ENCODE results near the gene NGF. TPM values are rescaled to one million over a fixed set of nuclear protein-coding genes. Genes with fewer than 3 reads are reported as not detected.

Gene NGF
- total RNA-seq, 1 donor from 2014 or later: 14.8 TPM

DNA sequence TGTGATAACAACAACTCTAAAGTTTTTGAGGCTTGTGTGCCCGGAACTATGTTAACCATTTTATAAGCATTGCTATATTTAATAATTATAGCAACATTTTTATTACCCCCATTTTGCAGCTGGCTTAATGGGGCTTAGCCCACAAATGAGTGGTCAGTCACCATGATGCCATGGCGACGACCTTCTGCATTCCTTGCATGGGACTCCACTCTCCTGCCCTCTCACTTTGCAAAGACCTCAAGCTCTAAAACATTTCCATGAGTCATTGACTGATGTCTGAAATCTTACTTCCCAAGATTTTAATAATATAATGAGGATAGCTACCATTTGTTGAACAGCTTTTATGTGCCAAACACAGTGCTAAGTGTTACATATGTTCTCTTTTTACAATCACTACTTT is 15.4 kb downstream of the NGF start:
- Mint-ChIP-seq H3K9me3 (ENCODE audit: unreplicated experiment) (no peaks in the 10 kb centered on the region), H3K27ac (ENCODE audit: unreplicated experiment) (peak overlapping the region; percentile 80), H3K4me1 (ENCODE audit: unreplicated experiment) (peaks cover 76% of the 10 kb centered on the region), H3K4me3 (ENCODE audit: unreplicated experiment) (no peak overlapping the region), H3K27me3 (ENCODE audit: unreplicated experiment) (no peaks in the 10 kb centered on the region), H3K36me3 (ENCODE audit: unreplicated experiment) (peaks cover 3% of the 10 kb centered on the region)
- no peak for DNase-seq (ENCODE audit: extremely low spot score, unreplicated experiment)
- no peak for TF ChIP-seq CTCF (IDR thresholded peaks at IDR 0.05)

DNA sequence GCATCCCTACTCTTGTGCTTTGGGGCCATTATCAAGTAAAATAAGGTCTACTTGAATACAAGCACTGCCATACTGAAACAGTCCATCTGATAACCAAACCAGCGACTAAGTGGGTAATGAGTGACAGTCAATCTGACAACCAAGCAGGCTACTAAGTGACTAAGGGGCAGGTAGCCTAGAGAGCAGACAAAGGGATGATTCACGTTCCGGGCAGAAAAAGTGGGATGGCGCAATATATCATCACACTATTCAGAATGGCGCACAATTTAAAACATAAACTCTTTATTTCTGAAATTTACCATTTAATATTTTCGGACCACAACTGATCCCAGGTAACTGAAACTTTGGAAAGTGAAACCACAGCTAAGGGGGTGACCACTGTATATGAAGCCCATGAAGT is 17.7 kb downstream of the NGF start:
- peaks cover 63% of the 10 kb centered on the region for H3K4me1 Mint-ChIP-seq (ENCODE audit: unreplicated experiment)
- H3K9me3 Mint-ChIP-seq (ENCODE audit: unreplicated experiment): no peaks in the 10 kb centered on the region
- no peak overlapping the region for H3K4me3 Mint-ChIP-seq (ENCODE audit: unreplicated experiment)
- H3K27ac Mint-ChIP-seq (ENCODE audit: unreplicated experiment): peak overlapping the region; percentile 5
- TF ChIP-seq CTCF (IDR thresholded peaks at IDR 0.05): no peak
- peaks cover 3% of the 10 kb centered on the region for H3K36me3 Mint-ChIP-seq (ENCODE audit: unreplicated experiment)
- no peaks in the 10 kb centered on the region for H3K27me3 Mint-ChIP-seq (ENCODE audit: unreplicated experiment)
- no peak for DNase-seq (ENCODE audit: extremely low spot score, unreplicated experiment)

- H3K27me3 Mint-ChIP-seq (ENCODE audit: unreplicated experiment): no peaks in the 10 kb centered on the region
- H3K36me3 Mint-ChIP-seq (ENCODE audit: unreplicated experiment): peaks cover 3% of the 10 kb centered on the region
- no peak overlapping the region for H3K4me3 Mint-ChIP-seq (ENCODE audit: unreplicated experiment)
- no peak overlapping the region for H3K27ac Mint-ChIP-seq (ENCODE audit: unreplicated experiment)
- peaks cover 63% of the 10 kb centered on the region for H3K4me1 Mint-ChIP-seq (ENCODE audit: unreplicated experiment)
- no peak for TF ChIP-seq CTCF (IDR thresholded peaks at IDR 0.05)
- no peaks in the 10 kb centered on the region for H3K9me3 Mint-ChIP-seq (ENCODE audit: unreplicated experiment)
- DNase-seq (ENCODE audit: extremely low spot score, unreplicated experiment): no peak
Observed at GRCh38 chr1:115319706-115320105, 18.3 kb downstream of the NGF start.

GRCh38 chr1:115317101-115318012 is 20.7 kb downstream of the NGF start:
- DNase-seq (ENCODE audit: extremely low spot score, unreplicated experiment): no peak
- no peaks in the 10 kb centered on the region for H3K9me3 Mint-ChIP-seq (ENCODE audit: unreplicated experiment)
- H3K4me3 Mint-ChIP-seq (ENCODE audit: unreplicated experiment): no peak overlapping the region
- peak overlapping the region; percentile 43 for H3K27ac Mint-ChIP-seq (ENCODE audit: unreplicated experiment)
- no peaks in the 10 kb centered on the region for H3K27me3 Mint-ChIP-seq (ENCODE audit: unreplicated experiment)
- peaks cover 61% of the 10 kb centered on the region for H3K4me1 Mint-ChIP-seq (ENCODE audit: unreplicated experiment)
- peaks cover 3% of the 10 kb centered on the region for H3K36me3 Mint-ChIP-seq (ENCODE audit: unreplicated experiment)
- TF ChIP-seq CTCF (IDR thresholded peaks at IDR 0.05): no peak

- Mint-ChIP-seq H3K4me3 (ENCODE audit: unreplicated experiment) (peak overlapping the region; percentile 4), H3K9me3 (ENCODE audit: unreplicated experiment) (no peaks in the 10 kb centered on the region), H3K36me3 (ENCODE audit: unreplicated experiment) (peaks cover 3% of the 10 kb centered on the region), H3K4me1 (ENCODE audit: unreplicated experiment) (peaks cover 65% of the 10 kb centered on the region), H3K27me3 (ENCODE audit: unreplicated experiment) (no peaks in the 10 kb centered on the region), H3K27ac (ENCODE audit: unreplicated experiment) (peak overlapping the region; percentile 87)
- no peak for DNase-seq (ENCODE audit: extremely low spot score, unreplicated experiment)
- no peak for TF ChIP-seq CTCF (IDR thresholded peaks at IDR 0.05)
Observed at GRCh38 chr1:115314765-115315164, 23.3 kb downstream of the NGF start.
